Ureter (tissue), 1 donor: Measurements from ENCODE around the gene MAJIN. TPM values are rescaled to one million over a fixed set of nuclear protein-coding genes. Genes with fewer than 3 reads are reported as not detected.
"Not testable (repeated sequence)": the region's sequence is repeated elsewhere in the genome, so short reads cannot be mapped to it uniquely, and the experiment has no call there.

ENCODE experiments used
- DNase-seq: peaks from one replicate; pipeline ENCODE4 v3.0.0-alpha.2; 2020; ENCODE audit warnings: low spot score
- total RNA-seq: library from RNA; stranded (reverse); gene quantifications from one replicate; pipeline ENCODE4 v1.2.4, GENCODE V29; 2023
- donor health status: DM: yes; HTN: yes; CAD: no.

Gene MAJIN, protein sequence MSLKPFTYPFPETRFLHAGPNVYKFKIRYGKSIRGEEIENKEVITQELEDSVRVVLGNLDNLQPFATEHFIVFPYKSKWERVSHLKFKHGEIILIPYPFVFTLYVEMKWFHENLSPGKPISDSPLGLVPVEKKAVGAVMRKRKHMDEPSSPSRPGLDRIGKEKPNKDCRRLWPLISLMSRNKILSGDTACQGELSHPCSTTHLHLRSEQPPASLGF
- not detected for total RNA-seq

DNA sequence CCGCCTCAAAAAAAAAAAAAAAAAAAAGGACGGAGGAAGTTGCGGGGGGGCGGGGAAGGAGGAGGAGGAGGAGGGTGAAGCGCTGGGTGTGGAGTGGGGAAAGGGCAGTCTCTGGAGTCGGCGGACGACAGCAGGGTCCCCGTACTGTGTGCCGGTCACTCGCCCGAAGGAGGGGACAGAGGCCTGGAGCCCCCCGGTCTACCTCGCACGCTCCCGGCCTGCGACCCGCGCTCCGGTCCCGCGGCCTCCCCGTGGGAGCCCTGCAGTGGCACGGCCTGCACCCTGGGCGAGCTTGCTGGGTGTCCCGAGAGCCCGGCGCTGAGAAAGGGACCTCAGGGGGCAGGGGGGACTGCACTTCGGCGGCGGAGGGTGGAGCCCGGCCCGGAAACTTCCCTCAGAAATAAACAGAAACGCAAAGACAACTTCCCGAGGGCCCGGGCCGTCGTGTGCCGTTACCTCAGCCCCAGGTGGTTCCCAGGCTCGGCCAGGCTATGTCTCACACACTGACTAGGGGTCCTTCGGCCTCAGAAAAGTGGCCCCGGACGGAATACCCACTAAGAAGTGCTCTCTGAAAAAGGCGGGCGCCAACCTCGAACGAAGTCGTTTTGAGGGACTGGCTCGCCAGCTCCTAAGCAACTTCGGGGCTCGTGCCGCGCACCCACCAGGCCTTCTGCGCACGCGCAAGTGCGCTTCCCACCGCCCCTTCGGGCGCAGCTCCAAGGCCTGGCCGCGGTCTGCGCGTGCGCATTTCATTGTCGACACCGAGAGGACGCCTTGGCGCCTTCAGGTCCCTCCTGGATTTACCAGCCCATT lies at the start of gene MAJIN:
TSS of gene MAJIN (minus strand) at position 688 of the 813 bp plus-strand sequence. CDS start 12,703 bp downstream, outside the sequence.
- DNase-seq = peak; percentile 78

- DNase-seq = no peak
Measured at GRCh38 chr11:65021509-65021908, 49.6 kb upstream of the MAJIN start.

DNA sequence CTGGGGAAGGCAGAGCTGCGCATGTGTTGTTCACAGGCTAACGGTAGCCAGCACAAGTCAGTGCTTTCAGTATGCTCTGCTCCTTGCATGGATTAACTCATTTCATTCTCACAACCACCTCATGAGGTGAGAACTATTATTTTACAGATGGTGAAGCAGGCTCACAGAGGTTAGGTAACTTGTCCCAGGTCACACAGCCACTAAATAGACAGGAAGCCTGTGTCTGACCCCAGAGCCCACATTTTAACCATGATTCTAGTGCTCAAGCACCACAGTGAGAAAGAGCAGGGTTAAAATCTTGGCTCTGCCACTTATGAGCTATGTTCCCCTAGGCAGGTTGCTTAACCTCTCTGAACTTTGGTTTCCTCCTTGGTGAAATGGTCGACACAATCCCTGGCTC lies 49.1 kb upstream of the MAJIN start:
- DNase-seq = no peak

DNA sequence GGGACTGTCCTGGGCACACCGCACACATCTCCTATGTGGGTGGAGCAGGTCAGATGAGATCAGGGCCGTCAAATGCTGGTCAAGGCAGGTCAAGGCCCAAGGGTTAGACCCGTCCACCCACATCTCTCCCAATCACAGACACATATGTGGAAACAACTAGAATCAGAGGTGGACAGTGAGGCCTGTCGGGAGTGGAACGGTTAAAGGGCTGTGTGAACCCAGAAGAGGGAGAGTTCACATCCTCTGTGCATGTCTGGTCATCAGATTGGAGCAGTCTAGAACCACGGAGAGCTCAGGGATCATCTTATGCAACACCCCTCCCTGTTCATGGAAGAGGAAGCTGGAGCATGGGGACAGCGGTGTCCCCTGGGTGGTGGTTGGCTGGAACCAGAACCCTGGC lies 47.9 kb upstream of the MAJIN start:
- no peak for DNase-seq

GRCh38 chr11:65017937-65018336 lies 46.0 kb upstream of the MAJIN start:
- DNase-seq = no peak

GRCh38 chr11:65016705-65017104 lies 44.8 kb upstream of the MAJIN start:
- DNase-seq = no peak

DNA sequence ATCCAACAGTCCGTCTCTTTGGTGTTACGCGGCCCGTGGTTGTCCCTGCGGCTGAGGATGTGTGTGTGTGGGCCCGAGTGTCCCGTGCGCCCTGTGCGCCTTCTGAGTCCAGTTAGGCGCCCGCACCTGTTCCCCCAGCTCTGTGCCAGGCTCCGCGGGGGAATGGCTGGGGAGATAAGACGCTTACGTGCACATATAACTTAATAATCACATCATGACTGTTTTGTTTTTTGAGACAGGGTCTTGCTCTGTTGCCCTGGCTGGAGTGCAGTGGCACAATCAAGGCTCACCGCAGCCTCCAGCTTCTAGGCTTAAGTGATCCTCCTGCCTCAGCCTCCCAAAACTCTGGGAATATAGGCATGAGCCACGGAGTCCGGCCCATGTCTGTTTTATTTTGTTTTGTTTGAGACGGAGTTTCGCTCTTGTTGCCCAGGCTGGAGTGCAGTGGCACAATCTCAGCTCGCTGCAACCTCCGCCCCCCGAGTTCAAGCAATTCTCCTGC lies 42.9 kb upstream of the MAJIN start:
- DNase-seq = no peak

- peak; percentile 94 for DNase-seq
Measured at GRCh38 chr11:65013888-65014725, 42.2 kb upstream of the MAJIN start, which contains the start of gene ARL2. Gene ARL2, plus strand, starts transcription at chr11:65014160. Its CDS starts 48 bp downstream, at chr11:65014208.

- DNase-seq = peak; percentile 94
Measured at GRCh38 chr11:65013130-65013887, 41.4 kb upstream of the MAJIN start.

GRCh38 chr11:65008873-65009272 lies 37.0 kb upstream of the MAJIN start:
- DNase-seq = no peak

DNA sequence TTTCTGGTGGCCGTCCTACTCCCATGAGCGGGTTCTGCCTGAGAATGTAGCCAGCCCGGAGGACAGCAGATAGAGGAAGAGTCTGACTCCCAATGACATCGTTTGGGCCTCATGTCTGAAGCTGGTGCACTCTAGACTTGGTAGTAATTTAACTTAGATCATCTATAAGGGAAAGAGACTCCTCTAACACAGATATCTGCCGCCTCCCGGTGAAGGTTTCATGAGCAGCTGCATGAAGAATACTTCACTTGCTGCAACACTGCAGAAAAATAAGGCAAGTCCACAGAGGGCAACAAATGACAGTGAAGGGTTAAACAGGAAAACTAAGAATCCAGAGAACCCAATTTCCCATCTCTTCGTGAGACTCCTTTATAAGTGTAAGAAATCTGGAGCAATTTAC lies 36.1 kb upstream of the MAJIN start:
- DNase-seq = no peak

DNA sequence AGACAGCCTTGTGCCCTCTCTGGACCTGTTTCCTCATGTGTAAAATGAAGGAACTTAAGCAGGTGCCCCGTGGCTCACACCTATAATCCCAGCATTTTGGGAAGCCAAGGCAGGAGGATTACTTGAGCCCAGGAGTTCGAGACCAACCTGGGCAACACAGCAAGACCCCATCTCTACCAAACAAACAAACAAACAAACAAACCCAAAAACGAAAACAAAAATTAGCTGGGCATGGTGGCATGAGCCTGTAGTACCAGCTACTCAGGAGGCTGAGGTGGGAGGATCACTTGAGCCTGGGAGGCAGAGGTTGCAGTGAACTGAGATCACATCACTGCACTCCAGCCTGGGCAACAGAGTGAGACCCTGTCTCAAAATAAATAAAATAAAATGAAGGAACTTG lies 32.1 kb upstream of the MAJIN start:
- DNase-seq = not testable (repeated sequence)

GRCh38 chr11:65003282-65003681 lies 31.4 kb upstream of the MAJIN start:
- no peak for DNase-seq

GRCh38 chr11:65002706-65003105 lies 30.8 kb upstream of the MAJIN start:
- no peak for DNase-seq

- no peak for DNase-seq
Measured at GRCh38 chr11:64999478-64999877, 27.6 kb upstream of the MAJIN start.

- DNase-seq = no peak
Measured at GRCh38 chr11:64998690-64999431, 27.0 kb upstream of the MAJIN start.

- no peak for DNase-seq
Measured at GRCh38 chr11:64998141-64998540, 26.2 kb upstream of the MAJIN start.

- peak; percentile 85 for DNase-seq
Measured at GRCh38 chr11:64996710-64997380, 24.9 kb upstream of the MAJIN start, which contains the start of gene BATF2. Gene BATF2, minus strand, starts transcription at chr11:64996971. Its CDS starts 57 bp downstream, at chr11:64996914.

DNA sequence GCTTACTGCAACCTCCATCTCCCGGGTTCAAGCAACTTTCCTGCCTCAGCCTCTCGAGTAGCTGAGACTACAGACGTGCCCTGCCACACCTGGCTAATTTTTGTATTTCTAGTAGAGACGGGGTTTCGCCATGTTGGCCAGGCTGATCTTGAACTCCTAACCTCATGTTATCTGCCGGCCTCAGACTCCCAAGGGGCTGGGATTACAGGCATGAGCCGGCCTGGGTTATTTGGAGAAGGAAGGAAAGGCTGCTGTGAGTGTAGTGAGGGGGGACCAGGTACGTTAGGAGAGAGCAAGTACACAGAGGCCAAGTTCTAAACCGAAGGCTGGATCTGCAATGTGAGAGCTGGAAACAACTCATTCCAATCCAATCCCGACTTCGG lies 24.4 kb upstream of the MAJIN start:
- no peak for DNase-seq

DNA sequence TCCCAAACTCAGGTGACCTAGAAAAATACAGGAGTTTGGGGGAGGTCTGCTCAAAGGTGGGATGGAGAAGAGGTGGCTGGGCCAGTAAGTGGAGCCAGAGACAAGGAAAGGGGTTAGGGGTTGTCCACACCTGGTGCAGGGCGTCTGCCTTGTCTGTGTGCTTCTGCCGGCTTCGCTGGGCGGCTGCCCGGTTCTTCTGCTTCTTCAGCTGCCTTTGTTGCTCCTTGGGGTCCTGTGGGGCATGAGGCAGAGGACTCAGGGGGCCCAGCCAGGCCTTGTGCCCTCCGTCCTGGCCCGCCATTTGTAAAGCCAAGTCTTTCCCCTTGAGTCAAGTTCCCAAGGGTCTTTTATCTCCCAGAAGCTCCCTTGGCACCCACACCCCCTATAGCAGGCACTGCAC lies 22.4 kb upstream of the MAJIN start:
- no peak for DNase-seq
